Central memory CD4-positive, alpha-beta T cell (primary cell): ENCODE data around the gene MRPL40.

Source experiments
- DNase-seq: peaks from one replicate; pipeline ENCODE4 v3.0.0; 2022

Gene MRPL40

GRCh38 chr22:19483481-19484244 lies 51.3 kb downstream of the MRPL40 start:
- no peak for DNase-seq
